GM19351 (cell line): ENCODE measurements around the gene IL17D.
A peak's percentile ranks its signal among the peaks of the same experiment; 100 is the strongest.
"Not testable (repeated sequence)": the region's sequence is repeated elsewhere in the genome, so short reads cannot be mapped to it uniquely, and the experiment has no call there.

ENCODE experiments used
- ATAC-seq: cut with Tn5 transposase; IDR thresholded peaks from one replicate; pipeline ENCODE4 v1.9.1; 2021; ENCODE audit warnings: mild to moderate bottlenecking, moderate library complexity; ENCODE audit not compliant: unreplicated experiment

IL17D gene

DNA sequence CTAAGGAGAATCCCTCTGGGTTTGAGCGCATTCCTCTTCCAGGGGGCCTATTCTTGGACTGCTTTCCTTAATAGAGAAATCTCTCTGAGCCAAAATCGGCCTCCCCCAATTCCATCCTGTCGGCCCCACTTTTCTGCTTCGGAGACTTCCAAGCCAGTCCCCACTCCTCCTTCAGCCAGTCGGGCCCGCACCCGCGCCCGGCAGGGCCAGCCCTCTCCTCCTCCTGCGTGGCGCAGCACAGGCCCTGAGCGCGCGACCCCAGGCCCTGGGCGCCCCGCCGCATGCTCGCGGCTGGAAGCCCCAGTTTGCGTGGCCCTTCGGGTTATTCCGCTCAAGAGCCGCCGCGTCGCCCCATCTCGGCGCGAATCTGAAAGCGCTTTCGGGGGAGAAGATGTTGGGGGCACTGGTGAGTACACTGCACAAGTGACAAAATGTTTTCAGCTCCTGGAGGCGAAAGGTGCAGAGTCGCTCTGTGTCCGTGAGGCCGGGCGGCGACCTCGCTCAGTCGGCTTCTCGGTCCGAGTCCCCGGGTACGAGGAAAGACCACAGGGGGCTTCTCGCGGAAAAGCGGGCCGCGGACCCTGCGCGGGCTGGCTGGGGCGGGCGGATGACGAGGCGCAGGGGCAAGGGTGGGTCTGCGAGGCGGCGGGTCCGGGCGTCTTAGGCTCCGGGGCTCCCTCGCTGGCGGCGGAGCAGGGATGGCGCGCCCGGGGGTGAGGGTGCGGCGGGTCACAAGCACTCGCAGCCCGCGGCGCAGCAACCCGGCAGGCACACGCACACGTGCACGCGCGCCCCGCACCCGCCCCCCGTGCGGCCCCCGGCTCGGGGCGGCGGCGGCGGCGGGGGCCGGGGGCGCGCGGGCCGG is at the start of gene IL17D:
IL17D (plus strand) TSS at position 785 of the 865 bp plus-strand sequence. CDS start 303 bp downstream, outside the sequence.
- peak; percentile 29 for ATAC-seq

DNA sequence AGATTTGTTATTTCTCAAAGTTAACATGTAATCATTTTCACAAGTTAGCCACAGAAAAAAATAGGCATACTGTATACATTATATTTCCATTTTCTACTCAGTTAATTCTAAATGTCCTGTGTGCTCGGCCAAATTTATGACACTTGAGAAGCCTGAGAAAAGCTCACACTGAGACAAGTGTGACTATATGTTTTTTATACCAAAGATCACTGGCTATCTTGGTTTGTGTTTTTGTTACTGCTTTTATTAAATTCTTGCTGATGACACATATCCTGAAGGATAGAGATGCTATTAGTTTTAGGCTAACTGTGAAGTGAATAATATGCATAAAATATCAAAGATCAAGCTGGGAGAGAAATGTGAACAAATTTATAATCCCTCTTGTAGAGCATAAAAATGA is 49.3 kb upstream of the IL17D start:
- no peak for ATAC-seq

- no peak for ATAC-seq
Observed at GRCh38 chr13:20658451-20659040, 45.0 kb upstream of the IL17D start.

GRCh38 chr13:20664351-20664750 is 39.1 kb upstream of the IL17D start:
- no peak for ATAC-seq

DNA sequence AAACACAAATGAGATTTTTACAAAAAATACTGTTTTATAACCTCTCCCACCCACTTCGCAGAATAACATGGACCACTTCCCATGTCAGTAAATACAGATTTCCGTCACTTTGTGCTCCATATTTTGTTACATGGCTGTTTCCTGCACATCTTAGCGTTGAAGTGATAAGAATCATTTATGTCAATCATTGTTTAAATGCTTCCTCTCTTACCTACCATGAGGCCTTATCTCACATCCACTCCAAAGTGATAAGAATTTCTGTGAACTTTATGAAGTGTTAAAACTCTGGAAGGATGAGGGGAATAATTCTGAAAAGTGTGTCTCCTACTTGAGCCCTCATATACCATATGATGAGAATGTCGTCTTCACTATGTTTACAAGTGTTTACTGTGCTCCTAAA is 36.6 kb upstream of the IL17D start:
- ATAC-seq = no peak

GRCh38 chr13:20667857-20668437 is 35.6 kb upstream of the IL17D start:
- ATAC-seq = no peak

GRCh38 chr13:20669162-20669561 is 34.3 kb upstream of the IL17D start:
- ATAC-seq = no peak

- no peak for ATAC-seq
Observed at GRCh38 chr13:20671789-20672188, 31.7 kb upstream of the IL17D start.

GRCh38 chr13:20672772-20673171 is 30.7 kb upstream of the IL17D start:
- ATAC-seq = no peak

DNA sequence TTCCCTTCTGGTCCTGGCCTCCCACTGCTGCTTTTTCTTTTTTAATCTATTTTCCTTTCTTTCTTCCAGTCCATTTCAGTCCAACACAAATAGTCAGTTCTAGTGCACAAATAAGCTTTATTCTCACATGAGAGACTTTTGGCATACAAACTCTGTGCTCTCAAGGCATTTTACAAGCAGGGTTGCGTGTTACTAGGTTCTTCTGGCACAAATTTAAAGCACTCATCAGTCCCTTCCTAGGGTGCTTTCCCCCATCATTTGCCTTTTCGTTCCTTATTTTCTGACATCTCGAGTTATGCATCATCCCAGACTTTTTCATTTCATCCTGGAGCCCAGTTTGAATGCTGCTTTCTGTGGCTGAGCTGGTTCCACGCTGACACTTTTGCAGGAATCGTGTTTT is 29.8 kb upstream of the IL17D start:
- ATAC-seq = no peak

- no peak for ATAC-seq
Observed at GRCh38 chr13:20676213-20676612, 27.3 kb upstream of the IL17D start.

DNA sequence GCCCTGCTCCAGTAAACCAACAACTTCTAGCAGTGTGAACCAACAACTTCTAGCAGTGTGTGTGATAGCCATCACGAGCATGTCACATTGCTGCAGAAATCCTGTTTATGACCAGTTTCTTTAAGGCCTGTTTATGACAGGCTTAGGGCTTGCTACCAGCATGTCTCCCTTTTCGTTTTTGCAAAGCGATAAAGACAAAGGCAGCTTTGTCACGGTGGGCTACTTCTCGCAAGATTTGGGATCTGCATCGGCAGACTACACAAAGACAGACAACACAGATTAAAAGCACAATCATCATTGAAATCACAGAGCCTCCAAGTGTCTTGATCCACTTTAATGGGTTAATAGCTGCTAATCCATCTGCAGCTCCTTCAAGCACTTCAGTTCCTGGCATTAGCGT is 24.9 kb upstream of the IL17D start:
- ATAC-seq = not testable (repeated sequence)

GRCh38 chr13:20679879-20680278 is 23.6 kb upstream of the IL17D start:
- ATAC-seq = no peak

- no peak for ATAC-seq
Observed at GRCh38 chr13:20680416-20681080, 23.0 kb upstream of the IL17D start.

DNA sequence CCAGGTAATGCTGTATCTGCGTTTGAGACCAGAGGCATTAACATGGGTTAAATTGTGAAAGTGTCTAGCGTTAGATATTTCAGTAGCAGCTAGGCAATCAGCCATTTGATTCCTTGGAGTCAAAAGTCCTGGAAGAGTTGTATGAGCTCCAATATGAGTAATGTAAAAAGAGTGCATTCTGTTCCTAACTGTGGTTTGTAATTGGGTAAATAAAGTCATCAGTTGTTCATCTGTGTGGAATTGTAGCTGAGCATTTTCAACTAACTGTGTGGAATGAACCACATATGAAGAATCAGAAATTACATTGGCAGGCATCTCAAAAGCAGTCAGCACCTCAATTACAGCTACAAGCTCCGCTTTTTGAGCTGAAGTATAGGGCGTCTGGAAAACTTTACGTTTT is 22.0 kb upstream of the IL17D start:
- ATAC-seq = not testable (repeated sequence)

- no peak for ATAC-seq
Observed at GRCh38 chr13:20682061-20682460, 21.4 kb upstream of the IL17D start.

- ATAC-seq = no peak
Observed at GRCh38 chr13:20684041-20684440, 19.5 kb upstream of the IL17D start.

GRCh38 chr13:20684546-20684945 is 19.0 kb upstream of the IL17D start:
- ATAC-seq = no peak

GRCh38 chr13:20685092-20685491 is 18.4 kb upstream of the IL17D start:
- ATAC-seq = no peak

GRCh38 chr13:20686167-20686566 is 17.3 kb upstream of the IL17D start:
- ATAC-seq = no peak

GRCh38 chr13:20686863-20687579 is 16.5 kb upstream of the IL17D start:
- ATAC-seq = no peak
